ENCODE measurements around the gene RAB37. TPM values are rescaled to one million over a fixed set of nuclear protein-coding genes. Genes with fewer than 3 reads are reported as not detected.
A peak's percentile ranks its signal among the peaks of the same experiment; 100 is the strongest.

Gene RAB37
- total and polyA plus RNA-seq, 8 donors, result 2.0 to 42.9 (median 5.3) TPM; not detected in 3

- H3K4me1 ChIP-seq, result peaks cover 19 to 58% (median 29%) of the 10 kb centered on the region in 4 donors
- H3K27me3 ChIP-seq, result no peaks in the 10 kb centered on the region
- peak overlapping the region in 3 of 5 donors; percentile 7 to 61 (median 55) for H3K27ac ChIP-seq
- TF ChIP-seq EP300 (IDR thresholded peaks at IDR 0.05), result no peak
- TF ChIP-seq CTCF (IDR thresholded peaks at IDR 0.05), result no peak
- TF ChIP-seq POLR2A (IDR thresholded peaks at IDR 0.05), result no peak
- no peak for TF ChIP-seq POLR2AphosphoS5 (IDR thresholded peaks at IDR 0.05)
- DNase-seq, result no peak
- no peak overlapping the region for H3K4me3 ChIP-seq
- WGBS, 5 donors, result 79 to 89% (median 80%) methylated on average over 8 of the region's 8 CpGs
- H3K9me3 ChIP-seq, result no peaks in the 10 kb centered on the region
- intact Hi-C loops (cut with DNase I; ENCODE audit: low total_unique reads), result no loop called here
- H3K36me3 ChIP-seq, result peaks cover 0 to 31% (median 19%) of the 10 kb centered on the region in 4 donors
Observed at GRCh38 chr17:74779501-74779900, 42.4 kb downstream of the RAB37 start.

- H3K9me3 ChIP-seq, result no peaks in the 10 kb centered on the region
- peaks cover 0 to 33% (median 19%) of the 10 kb centered on the region in 4 donors for H3K36me3 ChIP-seq
- H3K4me3 ChIP-seq, result no peak overlapping the region
- peak; percentile 35 to 77 for DNase-seq
- H3K27me3 ChIP-seq, result no peaks in the 10 kb centered on the region
- TF ChIP-seq POLR2AphosphoS5 (IDR thresholded peaks at IDR 0.05), result no peak
- no peak for TF ChIP-seq EP300 (IDR thresholded peaks at IDR 0.05)
- no peak for TF ChIP-seq CTCF (IDR thresholded peaks at IDR 0.05)
- no peak for TF ChIP-seq POLR2A (IDR thresholded peaks at IDR 0.05)
- H3K27ac ChIP-seq, result peak overlapping the region in 2 of 5 donors; percentile 55 to 61
- peaks cover 15 to 54% (median 24%) of the 10 kb centered on the region in 4 donors for H3K4me1 ChIP-seq
- intact Hi-C loops (cut with DNase I; ENCODE audit: low total_unique reads), result no loop called here
- 75 to 84% (median 79%) methylated on average over 10 to 11 of the region's 11 CpGs for WGBS, 5 donors
Observed at GRCh38 chr17:74779948-74780400, 42.9 kb downstream of the RAB37 start.

DNA sequence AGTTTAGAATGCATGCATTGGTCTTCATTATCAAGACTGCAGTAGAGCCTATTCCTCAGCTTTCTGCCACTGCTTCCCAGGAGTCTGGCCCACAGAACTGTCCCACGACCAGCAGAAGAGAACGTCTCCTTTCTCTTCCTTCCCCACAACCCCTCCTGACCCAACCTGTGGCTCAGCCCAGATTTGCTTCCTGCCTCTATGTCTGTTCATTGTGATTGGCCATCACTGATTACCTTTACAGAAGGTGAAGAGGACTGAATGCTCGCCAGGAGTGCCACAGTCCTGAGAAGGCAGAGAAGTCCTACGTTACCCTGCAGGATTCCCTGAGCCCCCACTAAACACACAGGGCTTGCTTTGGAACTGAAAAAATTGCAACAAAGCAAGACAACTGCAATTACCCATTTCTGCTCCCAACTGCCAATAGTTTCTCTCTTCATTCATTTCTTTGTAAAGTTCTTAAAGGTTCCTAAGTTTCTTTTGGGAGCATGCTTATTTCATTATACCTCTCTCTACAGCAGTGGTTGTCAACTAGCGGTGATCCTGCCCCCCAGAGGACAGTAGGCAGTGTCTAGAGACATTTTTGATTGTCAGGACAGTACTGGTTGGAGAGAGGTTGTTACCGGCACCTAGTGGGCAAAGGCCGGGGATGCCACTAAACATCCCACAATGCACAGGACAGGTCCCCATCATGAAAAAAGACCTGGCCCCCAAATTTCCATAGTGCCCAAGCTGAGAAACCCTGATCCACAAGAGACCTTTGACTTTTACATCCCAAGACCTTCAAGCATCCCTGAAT lies 43.6 kb downstream of the RAB37 start:
- WGBS, 5 donors, result 57 to 78% (median 67%) methylated on average over 7 of the region's 7 CpGs
- Histone ChIP-seq H3K36me3 (peaks cover 4 to 39% (median 25%) of the 10 kb centered on the region in 4 donors), H3K27me3 (no peaks in the 10 kb centered on the region), H3K4me3 (no peak overlapping the region), H3K27ac (peak overlapping the region in 2 of 5 donors; percentile 55 to 61), H3K4me1 (peaks cover 9 to 47% (median 17%) of the 10 kb centered on the region in 4 donors), H3K9me3 (no peaks in the 10 kb centered on the region)
- no peak for DNase-seq
- TF ChIP-seq EP300 (IDR thresholded peaks at IDR 0.05), result no peak
- intact Hi-C loops (cut with DNase I; ENCODE audit: low total_unique reads), result no loop called here

GRCh38 chr17:74782571-74782970 lies 45.5 kb downstream of the RAB37 start:
- no peak for DNase-seq
- Histone ChIP-seq H3K27me3 (no peaks in the 10 kb centered on the region), H3K4me3 (no peak overlapping the region), H3K9me3 (no peaks in the 10 kb centered on the region), H3K4me1 (peaks cover 0 to 33% (median 5%) of the 10 kb centered on the region in 4 donors), H3K27ac (no peak overlapping the region), H3K36me3 (peaks cover 9 to 47% (median 36%) of the 10 kb centered on the region in 4 donors)
- 80 to 96% (median 92%) methylated on average over 5 of the region's 5 CpGs for WGBS, 5 donors
- TF ChIP-seq CTCF (IDR thresholded peaks at IDR 0.05) (no peak), POLR2AphosphoS5 (IDR thresholded peaks at IDR 0.05) (no peak), EP300 (IDR thresholded peaks at IDR 0.05) (no peak), POLR2A (IDR thresholded peaks at IDR 0.05) (no peak)
- intact Hi-C loops (cut with DNase I; ENCODE audit: low total_unique reads), result no loop called here
